ENCODE measurements around the gene CRACR2B. TPM values are rescaled to one million over a fixed set of nuclear protein-coding genes. Genes with fewer than 3 reads are reported as not detected.

CRACR2B gene
- total RNA-seq, 1 donor from 2014 or later = 5.6 TPM

GRCh38 chr11:811446-812245 is 16.1 kb upstream of the CRACR2B start:
- DNase-seq = no peak

GRCh38 chr11:812390-812789 is 15.3 kb upstream of the CRACR2B start:
- DNase-seq = no peak

GRCh38 chr11:813072-813455 is 14.7 kb upstream of the CRACR2B start:
- no peak for DNase-seq

GRCh38 chr11:813456-814096 is 14.1 kb upstream of the CRACR2B start:
- DNase-seq = no peak

- no peak for DNase-seq
Measured at GRCh38 chr11:815675-816432, 11.9 kb upstream of the CRACR2B start.

- DNase-seq = no peak
Measured at GRCh38 chr11:816433-816779, 11.3 kb upstream of the CRACR2B start.

- no peak for DNase-seq
Measured at GRCh38 chr11:818396-819128, 9.2 kb upstream of the CRACR2B start, which contains the start of gene PNPLA2. Gene PNPLA2, plus strand, starts transcription at chr11:818914. Its CDS starts 805 bp downstream, at chr11:819719.

- DNase-seq = peak; percentile 67
Measured at GRCh38 chr11:819129-819931, 8.4 kb upstream of the CRACR2B start.

- DNase-seq = no peak
Measured at GRCh38 chr11:819943-820649, 7.6 kb upstream of the CRACR2B start.

GRCh38 chr11:820655-821511 is 6.8 kb upstream of the CRACR2B start:
- DNase-seq = no peak

- DNase-seq = no peak
Measured at GRCh38 chr11:821512-822371, 6.0 kb upstream of the CRACR2B start.

- no peak for DNase-seq
Measured at GRCh38 chr11:823441-824291, 4.1 kb upstream of the CRACR2B start.

- DNase-seq = no peak
Measured at GRCh38 chr11:824292-824880, 3.3 kb upstream of the CRACR2B start.

GRCh38 chr11:824942-825341 is 2.8 kb upstream of the CRACR2B start:
- no peak for DNase-seq

GRCh38 chr11:825366-826226 is 2.1 kb upstream of the CRACR2B start:
- DNase-seq = no peak

GRCh38 chr11:826227-826621 is 1.5 kb upstream of the CRACR2B start:
- DNase-seq = no peak

- DNase-seq = no peak
Measured at GRCh38 chr11:826836-827145, 928 bp upstream of the CRACR2B start.
